ENCODE data around the gene FEZ2.

- no peak for TF ChIP-seq CTCF (IDR thresholded peaks at IDR 0.05; ENCODE audit: poor library complexity, severe bottlenecking)
- TF ChIP-seq RAD21 (conservative IDR thresholded peaks at IDR 0.05): no peak
- TF ChIP-seq EZH2 (IDR thresholded peaks at IDR 0.05; ENCODE audit: borderline replicate concordance, insufficient read depth, low read length, poor library complexity, severe bottlenecking): no peak
- TF ChIP-seq POLR2AphosphoS5 (IDR thresholded peaks at IDR 0.05): no peak
- TF ChIP-seq EP300 (conservative IDR thresholded peaks at IDR 0.05; ENCODE audit: poor library complexity, severe bottlenecking): no peak
- TF ChIP-seq MXI1 (conservative IDR thresholded peaks at IDR 0.05; ENCODE audit: poor library complexity, severe bottlenecking): no peak
- no peak for TF ChIP-seq TAF1 (IDR thresholded peaks at IDR 0.05; ENCODE audit: low read depth)
Observed at GRCh38 chr2:36549165-36549574, 48.8 kb downstream of the FEZ2 start.

Measured in neural cell (in vitro differentiated cells).